Globus pallidus (tissue), 1 donor: ENCODE data around the gene NRM.
"Not testable (repeated sequence)": the region's sequence is repeated elsewhere in the genome, so short reads cannot be mapped to it uniquely, and the experiment has no call there.

Experiments used
- DNase-seq: peaks from one replicate; pipeline ENCODE4 v3.0.0-alpha.2; 2015; ENCODE audit warnings: low spot score

NRM gene

DNA sequence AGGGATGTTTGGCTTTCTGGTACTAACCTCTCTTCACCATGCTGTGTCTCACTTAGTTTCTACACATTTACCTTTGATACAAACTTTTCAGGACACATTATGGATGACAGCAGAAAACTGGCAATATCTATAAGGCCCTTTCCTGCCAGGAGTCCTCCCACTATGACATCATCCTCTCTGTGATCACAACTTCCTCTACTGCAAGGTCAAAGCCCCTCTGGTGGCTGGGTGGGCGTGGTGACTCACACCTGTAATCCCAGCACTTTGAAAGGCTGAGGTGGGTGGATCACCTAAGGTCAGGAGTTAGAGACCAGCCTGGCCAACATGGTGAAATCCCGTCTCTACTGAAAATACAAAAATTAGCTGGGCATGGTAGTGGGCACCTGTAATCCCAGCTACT lies 24.5 kb downstream of the NRM start:
- DNase-seq, result not testable (repeated sequence)

DNA sequence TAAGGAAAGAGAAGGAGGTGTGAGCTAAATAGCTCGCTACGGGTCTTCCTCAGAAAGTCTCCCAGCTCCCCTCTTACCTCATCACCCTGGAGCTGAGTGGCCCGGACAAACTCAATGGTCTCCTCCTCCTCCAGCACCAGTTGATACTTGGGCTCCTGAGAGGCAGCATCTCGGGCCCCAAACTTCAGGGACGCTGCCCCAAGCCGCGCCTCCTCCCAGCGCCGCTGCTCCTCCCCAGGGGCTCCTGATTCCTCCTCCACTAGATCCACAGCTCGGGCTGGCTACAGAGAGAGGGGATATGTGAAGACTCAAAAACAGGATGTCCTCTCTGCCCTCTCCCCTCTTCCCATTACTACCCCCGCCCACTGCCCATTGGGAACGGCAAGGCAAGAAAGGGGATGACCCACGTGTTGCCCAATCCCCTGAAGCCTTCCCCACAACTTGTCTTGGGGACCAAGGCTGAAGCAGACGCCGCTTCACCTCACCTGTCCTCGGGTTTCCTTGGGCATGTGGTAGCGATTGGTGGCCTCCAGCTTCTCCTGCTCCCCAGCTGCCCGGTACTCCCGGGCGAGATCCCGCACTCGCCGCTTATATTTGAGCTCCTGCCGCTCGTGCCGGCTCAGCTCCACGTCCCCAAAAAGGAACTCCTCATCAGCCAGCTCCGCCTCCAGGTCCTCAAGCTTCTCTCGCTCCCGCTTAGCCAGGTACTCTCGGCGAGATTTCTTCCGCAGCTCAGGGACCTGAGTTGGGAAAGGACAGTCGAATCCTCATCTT lies 25.6 kb downstream of the NRM start:
- no peak for DNase-seq

DNA sequence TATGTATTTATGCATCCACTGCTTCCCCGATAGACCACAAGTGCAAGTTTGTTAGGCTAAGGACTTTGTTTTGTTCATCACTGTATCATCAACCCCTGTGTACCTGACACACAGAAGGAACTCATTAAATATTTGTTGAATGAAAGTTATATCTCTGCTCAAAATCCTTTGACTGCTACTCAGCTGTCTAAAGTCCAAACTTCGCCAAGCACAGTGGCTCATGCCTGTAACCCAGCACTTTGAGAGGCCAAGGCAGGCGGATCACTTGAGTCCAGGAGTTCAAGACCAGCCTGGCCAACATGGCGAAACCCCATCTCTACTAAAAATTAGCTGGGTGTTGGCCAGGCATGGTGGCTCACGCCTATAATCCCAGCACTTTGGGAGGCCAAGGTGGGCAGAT lies 32.9 kb downstream of the NRM start:
- not testable (repeated sequence) for DNase-seq

DNA sequence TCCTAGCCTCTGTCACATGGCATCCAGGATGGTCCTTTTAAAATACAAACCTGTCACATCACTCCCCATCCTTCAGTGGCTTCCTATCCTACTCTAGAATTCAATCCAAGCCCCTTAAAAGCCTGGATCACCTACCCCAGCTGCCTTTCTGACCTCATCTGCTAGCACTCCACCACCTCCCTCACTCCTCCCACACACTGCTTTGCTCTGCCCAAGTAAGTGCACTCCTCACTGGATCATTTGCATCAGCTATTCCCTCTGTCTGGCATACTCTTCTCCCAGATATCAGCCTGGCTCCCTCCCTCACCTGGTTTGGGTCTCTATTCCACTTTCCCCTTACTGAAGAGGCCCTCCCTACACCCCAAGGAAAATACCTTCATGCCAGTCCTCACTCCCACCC lies 33.3 kb downstream of the NRM start:
- no peak for DNase-seq

DNA sequence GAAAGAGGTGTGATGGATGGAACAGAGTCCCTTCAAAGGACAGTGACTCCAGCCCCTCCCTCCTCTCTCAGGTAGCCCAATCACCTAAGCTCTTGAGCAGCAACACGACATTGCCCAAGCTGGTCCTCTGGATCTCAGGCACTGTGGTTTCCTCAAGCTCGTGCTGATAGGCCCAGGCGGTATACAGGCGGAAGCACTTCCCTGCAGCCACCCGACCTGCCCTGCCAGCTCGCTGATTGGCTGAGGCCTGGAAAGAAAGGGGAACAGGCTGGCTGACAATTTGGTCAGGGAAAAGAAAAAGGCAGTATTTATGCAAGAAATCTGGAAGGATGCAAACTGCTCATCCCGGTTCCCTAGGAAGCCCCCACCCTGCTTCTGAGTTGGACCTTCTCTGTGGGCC lies 34.3 kb downstream of the NRM start:
- DNase-seq, result no peak

DNA sequence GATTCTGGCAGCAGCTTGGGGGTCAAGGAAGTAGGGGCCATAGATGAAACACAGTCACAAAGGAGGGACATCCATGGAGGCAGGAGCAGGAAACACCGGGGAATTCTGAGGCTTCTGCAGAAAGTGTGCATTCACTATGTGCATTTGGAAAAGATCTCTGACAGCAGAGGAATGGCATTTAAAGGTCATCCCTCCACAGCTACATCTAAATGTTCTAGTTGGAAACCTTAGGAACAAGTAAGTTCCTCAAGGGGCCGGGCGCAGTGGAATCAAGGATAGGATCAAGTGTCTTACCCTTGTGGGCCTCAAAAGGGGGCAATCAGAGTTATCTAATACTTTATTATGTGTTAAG lies 35.1 kb downstream of the NRM start:
- DNase-seq, result no peak

DNA sequence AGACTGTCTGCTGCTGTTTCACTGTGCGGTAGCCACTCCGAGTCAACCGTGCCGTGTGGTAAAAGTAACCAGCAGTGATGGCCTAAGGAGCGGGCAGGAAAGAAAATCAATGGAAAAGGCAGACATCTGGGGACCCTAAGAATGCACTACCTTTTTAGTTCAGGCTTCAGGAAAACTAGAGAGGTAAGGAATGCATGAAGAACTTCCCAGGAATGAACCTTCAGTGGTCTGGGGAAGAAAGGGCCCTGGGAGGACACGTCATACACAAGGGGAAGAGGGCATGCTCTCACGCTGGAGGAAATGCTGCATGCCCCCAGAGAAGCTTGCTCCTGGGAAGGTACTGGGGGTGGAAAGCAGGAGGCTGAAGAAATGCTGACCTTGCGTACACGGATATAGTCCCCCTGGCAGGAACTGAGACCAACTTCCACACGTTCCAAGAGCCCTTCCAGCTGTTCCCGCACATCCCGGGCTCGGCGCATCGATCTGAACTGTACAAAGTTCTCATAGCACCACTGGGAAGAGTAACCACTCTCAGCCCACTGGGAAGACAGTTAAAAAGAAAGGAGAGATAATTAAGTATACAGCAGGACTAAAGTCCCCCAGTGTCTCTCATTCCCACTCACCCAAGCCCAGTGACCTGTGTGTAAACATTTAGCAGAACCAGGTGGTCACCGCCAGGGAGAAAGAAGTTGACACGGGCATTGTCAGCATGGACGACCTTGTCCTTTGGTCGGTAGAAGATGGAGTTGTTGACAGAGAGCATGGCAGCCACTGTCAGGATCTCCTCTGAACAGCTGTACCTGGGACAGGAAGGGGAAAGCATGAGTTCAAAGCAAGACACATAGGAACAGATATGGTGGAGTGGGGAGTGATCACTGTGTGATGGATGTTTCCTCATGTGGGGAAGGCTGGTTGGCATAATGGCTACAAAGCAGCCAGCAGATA lies 35.7 kb downstream of the NRM start:
- no peak for DNase-seq

DNA sequence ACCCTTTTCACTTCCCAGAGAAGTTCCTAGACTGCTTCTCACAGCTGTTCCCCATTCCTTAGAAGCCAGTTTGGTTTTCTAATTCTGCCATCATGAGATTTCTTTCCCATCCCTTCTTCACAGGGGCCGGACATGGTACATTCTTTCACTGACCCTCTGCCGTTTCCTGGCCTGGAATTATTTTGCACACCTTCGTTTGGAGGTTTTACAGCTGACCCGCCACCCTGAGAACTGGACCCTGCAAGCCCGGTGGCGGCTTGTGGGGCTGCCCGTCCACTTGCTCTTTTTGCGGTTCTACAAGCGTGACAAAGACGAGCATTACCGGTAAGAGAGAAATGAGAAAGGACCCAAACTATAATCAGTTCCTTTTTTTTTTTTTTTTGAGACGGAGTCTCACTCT lies 39.6 kb downstream of the NRM start:
- no peak for DNase-seq

DNA sequence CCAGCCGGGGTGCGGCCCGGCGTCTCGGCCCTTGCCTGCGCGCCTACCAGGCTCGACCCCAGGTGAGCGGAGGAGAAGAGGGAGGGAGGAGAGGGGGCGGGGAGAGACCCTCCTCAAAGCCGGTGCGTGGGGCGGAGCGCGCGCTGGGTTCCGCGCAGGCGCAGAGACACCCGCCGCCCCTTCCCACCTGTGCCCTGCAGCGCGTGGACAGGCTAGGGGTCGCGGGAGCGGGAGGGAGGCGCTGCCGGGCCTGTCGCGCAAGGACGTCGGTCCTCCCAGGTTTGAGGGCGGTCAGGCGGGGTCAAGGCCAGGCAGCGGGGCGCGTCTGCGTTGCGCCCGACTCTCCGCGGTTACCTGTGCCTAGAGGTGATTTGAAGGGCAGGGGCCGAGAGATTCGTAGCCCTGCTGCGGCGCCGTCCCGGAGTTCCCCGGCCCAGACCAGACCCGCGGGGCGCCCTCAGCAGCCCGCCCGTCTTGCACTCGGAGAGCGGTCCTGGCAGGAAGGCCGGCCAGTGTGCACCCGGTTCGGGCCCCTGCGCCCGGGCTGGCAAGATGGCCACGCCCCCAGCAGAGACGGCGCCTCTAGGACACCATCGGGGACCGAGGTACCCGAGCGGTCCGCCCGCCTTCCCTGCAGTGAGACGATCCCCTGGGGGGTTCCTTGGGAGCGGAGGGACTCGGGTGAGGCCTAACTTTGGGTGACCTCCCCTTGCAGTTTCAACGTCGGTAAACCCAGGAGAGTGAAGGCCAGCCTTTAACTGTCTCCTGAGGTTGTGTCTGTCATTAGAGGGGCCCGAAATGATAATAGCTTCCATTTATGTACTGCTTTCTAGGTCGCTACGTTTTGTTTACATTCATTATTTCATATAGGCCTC lies 43.3 kb downstream of the NRM start:
- DNase-seq, result peak; percentile 47

DNA sequence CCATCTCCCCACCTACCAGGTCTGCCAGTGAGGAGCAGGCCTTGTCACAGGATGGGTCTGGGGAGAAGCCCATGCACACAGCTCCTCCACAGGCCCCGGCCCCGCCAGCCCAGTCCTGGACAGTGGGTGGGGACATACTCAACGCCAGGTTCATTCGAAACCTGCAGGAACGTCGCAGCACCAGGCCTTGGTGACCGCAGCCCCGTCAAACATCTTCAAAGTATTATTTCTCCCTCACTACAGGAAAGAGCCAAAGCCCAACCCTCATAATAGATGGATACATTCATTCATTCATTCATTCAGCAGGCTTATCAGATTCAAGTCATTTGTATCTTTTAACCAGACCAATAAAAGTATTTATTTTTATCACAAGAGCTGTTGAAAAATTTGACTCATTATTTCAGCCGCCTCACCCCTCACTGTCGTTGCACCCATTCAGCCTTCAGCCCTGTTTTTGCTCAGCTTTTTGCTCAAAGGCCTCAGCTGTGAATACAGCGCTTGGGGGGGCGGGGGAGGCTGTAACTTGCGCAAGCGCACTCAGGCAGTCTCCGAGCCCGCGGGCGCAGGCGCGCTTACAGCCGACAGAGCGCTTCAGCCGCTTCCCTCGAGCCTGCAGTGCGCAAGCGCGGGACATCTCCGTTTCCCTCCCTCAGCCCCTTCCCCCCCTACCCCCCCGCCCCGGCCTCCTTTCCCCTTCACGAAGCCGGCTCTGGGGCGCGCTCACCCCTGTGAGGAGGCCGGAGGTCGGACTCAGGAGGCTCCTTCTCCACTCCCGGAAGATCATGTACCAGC lies 44.1 kb downstream of the NRM start, which contains the start of gene C6orf136:
C6orf136 (plus strand) TSS at position 684 of the 792 bp plus-strand sequence; CDS start at position 783, 99 bp downstream.
- DNase-seq, result peak; percentile 94

DNA sequence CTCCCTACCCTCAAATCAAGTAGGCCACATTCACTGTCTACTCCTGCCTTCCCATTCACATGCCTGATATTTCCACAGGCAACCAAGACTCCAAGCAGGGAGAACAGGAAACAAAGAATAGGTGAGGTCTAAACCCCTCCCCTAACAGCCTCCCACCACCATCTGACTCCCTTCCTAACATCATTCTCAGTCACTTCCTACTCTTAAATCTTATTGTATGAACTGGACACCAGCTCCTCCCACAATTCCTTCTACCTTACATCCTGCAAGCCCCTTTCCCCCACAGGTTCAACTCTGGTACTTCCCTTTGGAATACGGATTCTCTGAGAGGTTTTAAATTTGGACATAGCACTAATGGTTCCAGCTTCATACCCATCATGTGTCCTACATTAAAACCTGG lies 44.8 kb downstream of the NRM start:
- DNase-seq, result no peak

DNA sequence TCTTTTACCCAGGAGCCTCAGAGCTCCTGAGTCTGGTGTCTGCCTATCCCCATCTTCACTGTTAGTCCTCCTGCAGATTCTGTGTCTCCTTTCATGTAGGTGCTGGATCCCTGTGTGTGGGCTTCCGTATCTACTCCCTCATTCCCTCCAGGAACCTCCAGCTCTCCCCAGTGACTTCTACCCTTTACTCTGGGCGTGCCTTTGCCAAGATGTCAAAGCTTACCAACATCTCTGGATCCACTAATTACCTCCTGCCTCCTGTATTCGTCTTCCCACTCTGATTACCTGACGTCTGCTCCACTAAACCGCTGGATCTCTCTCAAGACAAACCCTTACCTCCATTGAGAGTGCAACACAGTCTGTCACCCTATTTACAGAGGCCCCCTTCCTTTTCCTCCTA lies 46.0 kb downstream of the NRM start:
- no peak for DNase-seq

DNA sequence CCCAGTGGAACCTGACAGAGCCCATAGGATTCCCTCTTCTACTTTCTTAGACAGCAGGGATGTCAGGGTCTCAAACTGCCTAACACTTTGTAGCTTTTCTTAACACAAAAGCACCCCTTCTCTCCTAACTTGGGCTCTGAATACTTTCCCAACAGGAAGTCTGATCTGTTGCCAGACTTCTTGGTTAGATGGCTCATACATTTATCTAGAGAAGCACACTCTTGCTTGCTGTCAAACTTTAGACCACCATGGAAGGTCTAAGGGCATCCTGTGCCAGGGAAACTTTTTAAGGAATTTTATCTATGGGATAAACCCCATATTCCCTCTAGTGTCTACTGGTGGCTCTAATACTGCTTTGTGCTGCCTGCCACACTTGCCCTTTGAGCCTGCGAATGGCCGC lies 47.1 kb downstream of the NRM start:
- DNase-seq, result no peak

DNA sequence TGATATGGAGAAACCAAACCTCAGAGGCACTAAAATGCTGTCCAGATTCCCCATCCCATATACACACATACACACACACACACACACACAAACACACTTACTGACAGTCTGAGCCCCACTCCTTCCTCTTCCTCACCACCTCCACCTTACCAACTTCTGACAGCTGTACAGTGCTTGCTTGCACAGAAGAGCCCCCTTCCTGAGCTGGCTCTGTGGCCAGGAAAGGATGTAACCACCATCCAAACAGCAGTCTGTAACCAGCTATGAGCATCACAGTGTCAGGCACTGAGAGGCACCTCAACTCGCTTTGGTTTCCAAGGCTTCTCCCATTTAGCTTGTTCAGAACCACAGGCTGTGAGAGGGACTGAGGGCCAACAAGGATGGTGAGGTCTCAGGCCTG lies 49.7 kb downstream of the NRM start:
- no peak for DNase-seq

DNA sequence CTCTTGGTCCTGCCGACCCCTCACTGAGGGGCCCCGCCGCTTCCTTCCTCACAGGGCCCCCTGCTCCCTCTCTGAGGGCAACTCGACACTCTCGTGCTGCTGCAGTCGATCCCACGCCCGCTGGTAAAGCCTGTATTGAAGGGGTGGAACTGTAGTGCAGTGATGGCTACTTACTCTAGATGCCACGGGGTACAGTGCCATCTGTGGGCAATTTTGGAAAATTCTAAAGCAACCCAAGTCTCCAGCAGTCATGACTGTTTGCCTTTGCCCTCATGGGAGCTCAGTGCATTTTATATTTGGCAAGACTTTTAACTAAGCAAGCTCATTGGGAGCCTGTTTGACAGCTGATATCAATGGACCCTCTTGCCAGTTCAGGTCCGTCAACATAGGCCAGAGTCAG lies 50.3 kb downstream of the NRM start:
- DNase-seq, result no peak
